ENCODE results near the gene SAYSD1.

- no peak for TF ChIP-seq CTCF (conservative IDR thresholded peaks at IDR 0.05; ENCODE audit: low read depth in 2 of 2)
- no peak for TF ChIP-seq EZH2 (IDR thresholded peaks at IDR 0.05; ENCODE audit: low read depth, unreplicated experiment)
Observed at GRCh38 chr6:39074486-39074885, 40.5 kb downstream of the SAYSD1 start.
